IMR-90 (cell line): ENCODE results near the gene CLEC4M. TPM values are rescaled to one million over a fixed set of nuclear protein-coding genes. Genes with fewer than 3 reads are reported as not detected.

Experiments used
- ATAC-seq: fragments of 200-7000 bp; cut with Tn5 transposase; 2 replicates; pipeline ENCODE4 v1.9.1; 2020; ENCODE audit warnings: low read depth, mild to moderate bottlenecking, moderate library complexity
- BruUV-seq: library from RNA; stranded (reverse); fragments of 400-500 nt; replicated peaks from 2 replicates; lab custom pipeline; 2021; lab: Mats Ljungman, UMichigan
- CTCF ChIA-PET: fragments of 300-600 bp; formaldehyde crosslinking; extraction: SDS; loops from one replicate; lab custom pipeline; 2021; ENCODE audit warnings: antibody characterized with exemption; lab: Yijun Ruan, JAX
- POLR2A ChIA-PET: fragments of 300-600 bp; sonication (Branson Sonifier 250); formaldehyde crosslinking; loops from one replicate; lab custom pipeline; 2022; ENCODE audit warnings: antibody characterized with exemption; ENCODE audit not compliant: unreplicated experiment; lab: Charles Lee
- DNase-seq: peaks from one replicate; pipeline ENCODE4 v3.0.0; 2013
- H2AFZ ChIP-seq: replicated peaks from 2 replicates; pipeline ENCODE3; 2013; ENCODE audit warnings: low read length, mild to moderate bottlenecking; ENCODE audit not compliant: poor library complexity
- H2AK5ac ChIP-seq: 2 replicates; pipeline ENCODE4 v1.6.1; 2013; ENCODE audit warnings: low read depth, low read length, inconsistent platforms
- H2AK9ac ChIP-seq: replicated peaks from 2 replicates; pipeline ENCODE3; 2013; ENCODE audit warnings: mild to moderate bottlenecking, low read depth, low read length, moderate library complexity; ENCODE audit not compliant: poor library complexity
- H2BK120ac ChIP-seq: 2 replicates; pipeline ENCODE4 v1.6.1; 2013; ENCODE audit warnings: low read depth, low read length, inconsistent platforms
- H2BK15ac ChIP-seq: 3 replicates; pipeline ENCODE4 v1.6.1; 2013; ENCODE audit warnings: low read depth, low read length, inconsistent platforms
- H2BK20ac ChIP-seq: 2 replicates; pipeline ENCODE4 v1.6.1; 2013; ENCODE audit warnings: low read depth, mild to moderate bottlenecking, inconsistent platforms, low read length, moderate library complexity
- H2BK5ac ChIP-seq: 2 replicates; pipeline ENCODE4 v1.6.1; 2013; ENCODE audit warnings: mild to moderate bottlenecking, low read depth, low read length, inconsistent platforms; ENCODE audit not compliant: poor library complexity, severe bottlenecking
- H3K14ac ChIP-seq: replicated peaks from 2 replicates; pipeline ENCODE4 v1.6.1; 2013; ENCODE audit warnings: low read depth, low read length, inconsistent platforms
- H3K18ac ChIP-seq: 2 replicates; pipeline ENCODE4 v1.6.1; 2013; ENCODE audit warnings: low read depth, low read length, control low read depth
- H3K23ac ChIP-seq: 2 replicates; pipeline ENCODE4 v1.6.1; 2013; ENCODE audit warnings: low read depth, low read length, inconsistent platforms
- H3K27ac ChIP-seq: 2 replicates; pipeline ENCODE4 v1.5.1; 2013; ENCODE audit warnings: mild to moderate bottlenecking, control low read depth, low read length; ENCODE audit not compliant: insufficient read depth
- H3K27me3 ChIP-seq: 2 replicates; pipeline ENCODE4 v1.6.1; 2013; ENCODE audit warnings: low read length; ENCODE audit not compliant: control insufficient read depth, insufficient read depth
- H3K36me3 ChIP-seq: 2 replicates; pipeline ENCODE4 v1.6.1; 2013; ENCODE audit warnings: low read length, mixed read lengths; ENCODE audit not compliant: control insufficient read depth, insufficient read depth
- H3K4ac ChIP-seq: 2 replicates; pipeline ENCODE4 v1.6.1; 2013; ENCODE audit warnings: low read depth, low read length, inconsistent platforms
- H3K4me1 ChIP-seq: 2 replicates; pipeline ENCODE4 v1.6.1; 2013; ENCODE audit warnings: low read length, mixed read lengths; ENCODE audit not compliant: control insufficient read depth, insufficient read depth
- H3K4me2 ChIP-seq: 2 replicates; pipeline ENCODE4 v1.6.1; 2013; ENCODE audit warnings: low read depth, mild to moderate bottlenecking, control low read depth, low read length, moderate library complexity
- H3K4me3 ChIP-seq: 2 replicates; pipeline ENCODE4 v1.5.1; 2013; ENCODE audit warnings: low read depth, mild to moderate bottlenecking, control low read depth, low read length, moderate library complexity; ENCODE audit not compliant: insufficient read depth
- H3K56ac ChIP-seq: 2 replicates; pipeline ENCODE4 v1.6.1; 2013; ENCODE audit warnings: low read length, inconsistent platforms; ENCODE audit not compliant: insufficient read depth; ENCODE audit errors: extremely low read depth
- H3K79me1 ChIP-seq, 2 experiments: 2 replicates each; pipeline ENCODE4 v1.6.1; 2013; ENCODE audit warnings: low read length in 2 of 2, inconsistent platforms in 1 of 2, low read depth in 1 of 2
- H3K9ac ChIP-seq: 2 replicates; pipeline ENCODE4 v1.6.1; 2013; ENCODE audit warnings: low read depth, low read length, control low read depth
- H3K9me1 ChIP-seq: 2 replicates; pipeline ENCODE4 v1.6.1; 2013; ENCODE audit warnings: low read length, inconsistent platforms; ENCODE audit not compliant: insufficient read depth
- H3K9me3 ChIP-seq: 2 replicates; pipeline ENCODE4 v1.6.1; 2013; ENCODE audit warnings: low read length; ENCODE audit not compliant: control insufficient read depth, insufficient read depth
- H4K20me1 ChIP-seq: 2 replicates; pipeline ENCODE4 v1.6.1; 2013; ENCODE audit warnings: low read length, inconsistent platforms; ENCODE audit not compliant: insufficient read depth
- H4K5ac ChIP-seq: 2 replicates; pipeline ENCODE4 v1.6.1; 2013; ENCODE audit warnings: mild to moderate bottlenecking, low read depth, low read length, control low read depth
- H4K8ac ChIP-seq, 2 experiments: 2 replicates each; pipeline ENCODE4 v1.6.1; 2013; ENCODE audit warnings: low read depth in 2 of 2, low read length in 2 of 2, control low read depth in 1 of 2, inconsistent platforms in 1 of 2
- H4K91ac ChIP-seq: 2 replicates; pipeline ENCODE4 v1.6.1; 2013; ENCODE audit warnings: low read depth, low read length, inconsistent platforms; ENCODE audit not compliant: insufficient read depth
- CEBPB ChIP-seq: IDR thresholded peaks from 2 replicates; pipeline ENCODE4 v1.6.1; 2012; ENCODE audit warnings: low read depth, low read length, improper control_type of control experiment
- CHD1 ChIP-seq: IDR thresholded peaks from 2 replicates; pipeline ENCODE4 v1.6.1; 2012; ENCODE audit warnings: low read depth, low read length, improper control_type of control experiment
- ELK1 ChIP-seq: fragments of 150-350 bp; IDR thresholded peaks from 2 replicates; pipeline ENCODE4 v1.6.1; 2016; ENCODE audit warnings: low read depth, mild to moderate bottlenecking, low read length, moderate library complexity, borderline replicate concordance
- MAFK ChIP-seq: IDR thresholded peaks from 2 replicates; pipeline ENCODE4 v1.6.1; 2012; ENCODE audit warnings: low read depth, low read length, improper control_type of control experiment
- MAZ ChIP-seq: IDR thresholded peaks from 2 replicates; pipeline ENCODE4 v1.6.1; 2012; ENCODE audit warnings: low read depth, mild to moderate bottlenecking, low read length, improper control_type of control experiment, moderate library complexity, borderline replicate concordance
- RCOR1 ChIP-seq: IDR thresholded peaks from 2 replicates; pipeline ENCODE4 v1.6.1; 2012; ENCODE audit warnings: mild to moderate bottlenecking, low read length, improper control_type of control experiment; ENCODE audit not compliant: insufficient replicate concordance
- SMC3 ChIP-seq: fragments of 150-350 bp; IDR thresholded peaks from 2 replicates; pipeline ENCODE4 v1.6.1; 2016; ENCODE audit warnings: low read depth, mild to moderate bottlenecking, antibody characterized with exemption, low read length, moderate library complexity
- WGBS, 2 experiments: methylation state at CpG; one replicate each; pipeline versions ENCODE4 v1.1.5 to v1.1.7; 2013; ENCODE audit warnings: missing lambda C conversion rate in 2 of 2; ENCODE audit not compliant: insufficient read length in 1 of 2; ENCODE audit errors: extremely low coverage in 2 of 2; 5-methylcytosine and 5-hydroxymethylcytosine counted together
- dilution Hi-C: fragments of 300-500 bp; cut with HindIII; formaldehyde crosslinking; loops from one replicate; pipeline ENCODE4 v1.14.3; 2018; ENCODE audit warnings: low sequenced_read_pairs; ENCODE audit not compliant: unreplicated experiment
- in situ Hi-C: fragments of 300-500 bp; cut with MboI; formaldehyde crosslinking; loops from 3 replicates; pipeline ENCODE4 v1.14.3; 2019; ENCODE audit warnings: low sequenced_read_pairs, inconsistent platforms, mixed read lengths
- intact Hi-C: fragments of 100-400 bp; cut with micrococcal nuclease; formaldehyde crosslinking; loops from 2 replicates; pipeline ENCODE4 v1.10.0; 2022
- polyA plus RNA-seq, 3 experiments: library from polyadenylated mRNA; depleted of rRNA; stranded (reverse); fragments of >200 nt; gene quantifications; 2 replicates each; pipeline ENCODE4 v1.2.3, GENCODE V29; 2012; ENCODE audit warnings: low replicate concordance in 1 of 3
- total RNA-seq: library from RNA; depleted of rRNA; stranded (reverse); fragments of >200 nt; gene quantifications from 2 replicates; pipeline ENCODE4 v1.2.3, GENCODE V29; 2012

CLEC4M gene
- total and polyA plus RNA-seq, 2 of the 4 experiments (the other 2 are of a cell fraction) = not detected

DNA sequence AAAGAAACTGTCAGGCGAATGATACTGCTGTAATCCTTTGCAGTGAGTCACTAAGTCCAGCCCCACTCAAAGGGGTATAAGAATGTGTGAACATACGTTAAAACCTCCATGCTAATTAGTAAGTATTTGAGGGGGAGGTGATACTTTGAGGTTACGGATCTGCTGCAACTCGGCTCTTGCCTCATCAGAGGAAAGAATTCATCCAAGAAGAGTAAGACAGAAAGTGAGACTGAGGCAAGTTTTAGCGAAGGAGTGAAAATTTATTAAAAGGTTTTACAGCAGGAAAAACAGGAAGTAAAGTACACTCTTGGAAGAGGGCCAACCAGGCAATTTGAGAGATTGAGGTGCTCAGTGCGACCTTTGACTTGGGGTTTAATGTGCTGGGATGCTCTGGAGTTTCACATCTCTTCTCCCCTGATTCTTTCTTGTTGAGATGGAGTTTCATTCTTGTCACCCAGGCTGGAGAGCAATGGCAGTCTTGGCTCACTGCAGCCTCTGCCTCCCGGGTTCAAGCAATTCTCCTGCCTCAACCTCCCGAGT, 9.8 kb downstream of the CLEC4M start:
- in situ Hi-C loops = no loop called here

More for the DNA sequence above, 9.8 kb downstream of the CLEC4M start:
- no peak overlapping the region for H3K4me2 ChIP-seq
- no peak overlapping the region for H4K8ac ChIP-seq
- H4K20me1 ChIP-seq = no peaks in the 10 kb centered on the region
- ChIA-PET CTCF (interaction anchor here (0.7 kb wide), 1 partner anchor 27 kb away, joined by 3 read pairs; no protein-coding TSS in a partner anchor), POLR2A (no interaction called here)
- H3K36me3 ChIP-seq = no peaks in the 10 kb centered on the region
- no peak overlapping the region for H3K18ac ChIP-seq
- DNase-seq = no peak
- H3K23ac ChIP-seq = no peak overlapping the region
- H4K91ac ChIP-seq = no peak overlapping the region
- dilution Hi-C loops (no loop called here), intact Hi-C loops (no loop called here)
- no peak overlapping the region for H3K56ac ChIP-seq
- no peak overlapping the region for H2AK5ac ChIP-seq
- H3K9me1 ChIP-seq = no peaks in the 10 kb centered on the region; the same call in 1 of the 2 replicates
- H3K4me1 ChIP-seq = no peaks in the 10 kb centered on the region
- no peak overlapping the region for H3K14ac ChIP-seq
- ATAC-seq = no peak; the same call in 1 of the 2 replicates
- no peak overlapping the region for H3K9ac ChIP-seq
- no TSS peak for BruUV-seq
- H3K79me1 ChIP-seq = no peaks in the 10 kb centered on the region
- H3K27me3 ChIP-seq = peaks cover 10% of the 10 kb centered on the region
- no peak overlapping the region for H2AK9ac ChIP-seq
- TF ChIP-seq ELK1 (no peak), SMC3 (no peak), CEBPB (no peak), MAFK (no peak), MAZ (no peak), CHD1 (no peak), RCOR1 (no peak)
- H3K9me3 ChIP-seq = no peaks in the 10 kb centered on the region
- no peak overlapping the region for H2BK120ac ChIP-seq
- no peak overlapping the region for H3K4me3 ChIP-seq
- no peak overlapping the region for H3K4ac ChIP-seq
- H2BK20ac ChIP-seq = no peak overlapping the region
- H2AFZ ChIP-seq = no peak overlapping the region
- H4K5ac ChIP-seq = no peak overlapping the region
- no peak overlapping the region for H2BK5ac ChIP-seq
- no CpG with 5 or more reads among the region's 8 CpGs for WGBS, 2 experiments
- no peak overlapping the region for H2BK15ac ChIP-seq
- no peak overlapping the region for H3K27ac ChIP-seq
